ENCODE measurements around the gene COG5. TPM values are rescaled to one million over a fixed set of nuclear protein-coding genes. Genes with fewer than 3 reads are reported as not detected.
A peak's percentile ranks its signal among the peaks of the same experiment; 100 is the strongest.

The COG5 gene
- total RNA-seq, 1 experiment from 2014 or later: 25.2 TPM

- Histone ChIP-seq H3K27me3 (replicated peaks) (no peaks in the 10 kb centered on the region), H3K36me3 (no peaks in the 10 kb centered on the region)
- no peak for DNase-seq (ENCODE audit: low read depth in 1 of 2, low spot score in 2 of 2)
These were observed 390.5 kb downstream of the COG5 start for GRCh38 chr7:107173191-107173590.

GRCh38 chr7:107172276-107173032, 391.3 kb downstream of the COG5 start:
- Histone ChIP-seq H3K27ac (no peak overlapping the region), H3K36me3 (no peaks in the 10 kb centered on the region), H3K9me3 (replicated peaks) (no peaks in the 10 kb centered on the region), H3K27me3 (replicated peaks) (no peaks in the 10 kb centered on the region), H3K4me1 (replicated peaks) (peaks cover 4% of the 10 kb centered on the region; the same call in 1 of the 2 replicates), H3K4me3 (no peak overlapping the region)
- DNase-seq (ENCODE audit: low read depth in 1 of 2, low spot score in 2 of 2): no peak

More at GRCh38 chr7:107173191-107173590, 390.5 kb downstream of the COG5 start:
- Histone ChIP-seq H3K27ac (no peak overlapping the region), H3K9me3 (replicated peaks) (no peaks in the 10 kb centered on the region), H3K4me3 (no peak overlapping the region), H3K4me1 (replicated peaks) (peaks cover 4% of the 10 kb centered on the region; the same call in 1 of the 2 replicates)

- no peak for DNase-seq (ENCODE audit: low read depth in 1 of 2, low spot score in 2 of 2)
- Histone ChIP-seq H3K27me3 (replicated peaks) (no peaks in the 10 kb centered on the region), H3K9me3 (replicated peaks) (no peaks in the 10 kb centered on the region), H3K4me1 (replicated peaks) (peaks cover 4% of the 10 kb centered on the region; the same call in 1 of the 2 replicates), H3K27ac (no peak overlapping the region), H3K36me3 (no peaks in the 10 kb centered on the region), H3K4me3 (no peak overlapping the region)
These were observed 392.2 kb downstream of the COG5 start for GRCh38 chr7:107171496-107171895.

- Histone ChIP-seq H3K4me1 (replicated peaks) (peaks cover 4% of the 10 kb centered on the region; the same call in 1 of the 2 replicates), H3K27ac (peak overlapping the region; percentile 88), H3K4me3 (peak overlapping the region; percentile 58), H3K9me3 (replicated peaks) (no peaks in the 10 kb centered on the region), H3K27me3 (replicated peaks) (no peaks in the 10 kb centered on the region), H3K36me3 (no peaks in the 10 kb centered on the region)
- DNase-seq (ENCODE audit: low read depth in 1 of 2, low spot score in 2 of 2): no peak
These were observed 393.4 kb downstream of the COG5 start for GRCh38 chr7:107170051-107170915.

GRCh38 chr7:107169120-107170050, 394.3 kb downstream of the COG5 start:
- Histone ChIP-seq H3K27ac (peak overlapping the region; percentile 88), H3K4me1 (replicated peaks) (peaks cover 4% of the 10 kb centered on the region; the same call in 1 of the 2 replicates), H3K36me3 (no peaks in the 10 kb centered on the region), H3K9me3 (replicated peaks) (no peaks in the 10 kb centered on the region), H3K27me3 (replicated peaks) (no peaks in the 10 kb centered on the region), H3K4me3 (peak overlapping the region; percentile 58)
- DNase-seq (ENCODE audit: low read depth in 1 of 2, low spot score in 2 of 2): peak; percentile 92 to 96

GRCh38 chr7:107168233-107169119, 395.2 kb downstream of the COG5 start, which contains the start of gene HBP1:
Gene HBP1 (plus strand): TSS chr7:107169003. CDS start chr7:107179894, 10,891 bp downstream.
- peaks cover 10% of the 10 kb centered on the region; the same call in 1 of the 2 replicates for H3K4me1 ChIP-seq (replicated peaks)

GRCh38 chr7:107167483-107168232, 396.1 kb downstream of the COG5 start:
- H3K4me1 ChIP-seq (replicated peaks): peaks cover 10% of the 10 kb centered on the region; the same call in 1 of the 2 replicates
- H3K27ac ChIP-seq: peak overlapping the region; percentile 70
- DNase-seq (ENCODE audit: low read depth in 1 of 2, low spot score in 2 of 2): peak in 1 of 2 experiments; percentile 81
- no peaks in the 10 kb centered on the region for H3K9me3 ChIP-seq (replicated peaks)
- no peaks in the 10 kb centered on the region for H3K27me3 ChIP-seq (replicated peaks)
- no peaks in the 10 kb centered on the region for H3K36me3 ChIP-seq
- H3K4me3 ChIP-seq: peak overlapping the region; percentile 37

More at GRCh38 chr7:107168233-107169119, 395.2 kb downstream of the COG5 start, which contains the start of gene HBP1:
- Histone ChIP-seq H3K27ac (peak within 1 kb of the TSS; percentile 88), H3K36me3 (no peaks in the 10 kb centered on the region), H3K4me3 (peak within 1 kb of the TSS; percentile 58), H3K9me3 (replicated peaks) (no peaks in the 10 kb centered on the region), H3K27me3 (replicated peaks) (no peaks in the 10 kb centered on the region)
- DNase-seq (ENCODE audit: low read depth in 1 of 2, low spot score in 2 of 2): peak; percentile 99 to 100

GRCh38 chr7:107166736-107167426, 396.8 kb downstream of the COG5 start:
- Histone ChIP-seq H3K27ac (peak overlapping the region; percentile 70), H3K4me1 (replicated peaks) (peaks cover 10% of the 10 kb centered on the region; the same call in 1 of the 2 replicates), H3K36me3 (no peaks in the 10 kb centered on the region), H3K4me3 (peak overlapping the region; percentile 37), H3K27me3 (replicated peaks) (no peaks in the 10 kb centered on the region), H3K9me3 (replicated peaks) (no peaks in the 10 kb centered on the region)
- no peak for DNase-seq (ENCODE audit: low read depth in 1 of 2, low spot score in 2 of 2)

GRCh38 chr7:107165341-107165740, 398.4 kb downstream of the COG5 start:
- Histone ChIP-seq H3K4me1 (replicated peaks) (peaks cover 7% of the 10 kb centered on the region; the same call in 1 of the 2 replicates), H3K27ac (no peak overlapping the region), H3K27me3 (replicated peaks) (no peaks in the 10 kb centered on the region), H3K36me3 (no peaks in the 10 kb centered on the region), H3K4me3 (no peak overlapping the region), H3K9me3 (replicated peaks) (no peaks in the 10 kb centered on the region)
- no peak for DNase-seq (ENCODE audit: low read depth in 1 of 2, low spot score in 2 of 2)

- DNase-seq (ENCODE audit: low read depth in 1 of 2, low spot score in 2 of 2): no peak
- Histone ChIP-seq H3K4me3 (no peak overlapping the region), H3K4me1 (replicated peaks) (0 out of 2 replicates have a peak, but pooled peaks cover 6% of the 10 kb centered on the region), H3K27me3 (replicated peaks) (no peaks in the 10 kb centered on the region), H3K27ac (no peak overlapping the region), H3K9me3 (replicated peaks) (no peaks in the 10 kb centered on the region), H3K36me3 (no peaks in the 10 kb centered on the region)
These were observed 399.6 kb downstream of the COG5 start for GRCh38 chr7:107164092-107164491.

GRCh38 chr7:107162475-107162874, 401.2 kb downstream of the COG5 start:
- Histone ChIP-seq H3K4me3 (no peak overlapping the region), H3K4me1 (replicated peaks) (0 out of 2 replicates have a peak, but pooled peaks cover 6% of the 10 kb centered on the region), H3K27me3 (replicated peaks) (no peaks in the 10 kb centered on the region), H3K27ac (no peak overlapping the region), H3K9me3 (replicated peaks) (no peaks in the 10 kb centered on the region), H3K36me3 (no peaks in the 10 kb centered on the region)
- DNase-seq (ENCODE audit: low read depth in 1 of 2, low spot score in 2 of 2): no peak

Data from SJSA1 (cell line).